ENCODE measurements around the gene GAPT.
"Not testable (repeated sequence)": the region's sequence is repeated elsewhere in the genome, so short reads cannot be mapped to it uniquely, and the experiment has no call there.

GAPT gene

DNA sequence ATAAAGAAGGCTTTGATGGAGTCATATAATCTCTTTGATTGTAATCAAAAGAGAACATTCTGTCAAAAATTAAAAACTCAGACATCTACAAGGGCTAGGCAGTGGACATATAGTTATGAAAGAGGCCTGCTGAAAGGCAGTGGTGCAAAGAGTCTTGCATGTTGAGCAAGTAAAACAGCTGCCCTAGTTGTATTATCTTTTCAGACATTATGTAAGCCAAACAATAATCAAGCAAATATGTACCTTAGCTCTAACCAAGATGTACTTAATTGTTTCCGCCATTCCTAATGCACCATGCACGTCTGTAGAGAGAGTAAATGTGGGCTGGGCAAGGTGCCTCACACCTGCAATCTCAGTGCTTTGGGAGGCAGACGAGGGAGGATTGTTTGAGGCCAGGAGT, 14.3 kb downstream of the GAPT start:
- no peak for DNase-seq (ENCODE audit: low read depth)

DNA sequence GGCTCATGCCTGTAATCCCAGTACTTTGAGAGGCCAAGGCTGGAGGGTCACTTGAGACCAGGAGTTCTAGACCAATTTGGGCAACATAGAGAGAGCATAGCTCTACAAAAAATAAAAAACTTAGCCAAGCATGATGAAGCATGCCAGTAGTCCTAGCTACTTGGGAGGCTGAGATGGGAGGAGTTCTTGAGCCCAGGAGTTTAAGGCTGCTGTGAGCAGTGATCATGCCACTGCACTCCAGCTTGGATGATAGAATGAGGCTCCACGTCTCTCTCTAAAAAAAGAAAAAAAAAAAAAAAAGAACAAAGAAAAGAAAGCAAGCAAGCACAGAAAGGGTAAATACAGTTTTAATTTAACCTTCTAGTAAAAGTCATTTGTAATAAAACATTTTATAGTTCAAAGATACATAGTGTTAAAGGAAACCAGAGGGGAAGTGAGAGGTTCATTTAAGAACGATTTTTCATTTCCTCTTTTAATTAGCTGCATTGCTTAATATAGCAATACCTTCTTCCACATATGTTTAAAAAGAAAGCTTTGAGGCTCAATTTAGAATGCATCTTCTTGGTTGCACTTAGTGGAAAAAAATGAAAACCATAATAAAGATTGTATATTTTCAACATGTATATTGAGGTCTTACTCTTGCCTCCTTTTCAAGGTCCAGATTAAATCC, 14.9 kb downstream of the GAPT start:
- DNase-seq (ENCODE audit: low read depth) = no peak

- no peak for DNase-seq (ENCODE audit: low read depth)
Observed at GRCh38 chr5:58507715-58508114, 16.5 kb downstream of the GAPT start.

GRCh38 chr5:58517198-58517597, 26.0 kb downstream of the GAPT start:
- DNase-seq (ENCODE audit: low read depth) = no peak

DNA sequence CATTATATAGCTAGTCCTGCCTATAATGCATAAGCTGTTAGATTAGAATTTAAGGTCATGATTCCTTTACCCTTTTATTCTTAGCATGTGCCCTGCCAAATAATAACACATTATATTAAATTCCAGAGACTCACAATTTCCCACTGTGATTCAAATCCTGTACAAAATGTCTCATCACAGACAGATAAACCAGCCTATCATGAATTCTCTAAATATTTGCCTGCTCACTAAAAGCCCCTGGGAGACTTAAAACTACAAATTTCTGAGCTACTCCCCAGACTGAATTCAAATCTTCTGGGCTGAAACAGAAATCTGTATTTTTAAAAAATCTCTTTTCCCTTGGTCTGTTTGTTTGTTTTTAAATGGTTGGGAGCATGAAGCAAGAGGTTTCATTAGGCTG, 32.7 kb downstream of the GAPT start:
- DNase-seq (ENCODE audit: low read depth) = no peak

GRCh38 chr5:58524571-58524970, 33.3 kb downstream of the GAPT start:
- DNase-seq (ENCODE audit: low read depth) = no peak

- DNase-seq (ENCODE audit: low read depth) = no peak
Observed at GRCh38 chr5:58530942-58531490, 39.8 kb downstream of the GAPT start.

DNA sequence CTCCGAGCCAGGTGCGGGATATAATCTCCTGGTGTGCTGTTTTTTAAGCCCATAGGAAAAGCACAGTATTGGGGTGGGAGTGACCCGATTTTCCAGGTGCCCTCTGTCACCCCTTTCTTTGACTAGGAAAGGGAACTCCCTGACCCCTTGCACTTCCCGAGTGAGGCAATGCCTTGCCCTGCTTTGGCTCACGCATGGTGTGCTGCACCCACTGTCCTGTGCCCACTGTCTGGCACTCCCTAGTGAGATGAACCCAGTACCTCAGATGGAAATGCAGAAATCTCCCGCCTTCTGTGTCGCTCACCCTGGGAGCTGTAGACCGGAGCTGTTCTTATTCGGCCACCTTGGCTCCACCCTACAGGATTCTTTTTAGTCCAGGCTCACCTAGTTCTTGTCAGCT, 50.7 kb downstream of the GAPT start:
- DNase-seq (ENCODE audit: low read depth) = not testable (repeated sequence)

- no peak for DNase-seq (ENCODE audit: low read depth)
Observed at GRCh38 chr5:58542709-58543108, 51.5 kb downstream of the GAPT start.

- DNase-seq (ENCODE audit: low read depth) = no peak
Observed at GRCh38 chr5:58543723-58544122, 52.5 kb downstream of the GAPT start.

- DNase-seq (ENCODE audit: low read depth) = no peak
Observed at GRCh38 chr5:58544195-58544594, 53.0 kb downstream of the GAPT start.

- no peak for DNase-seq (ENCODE audit: low read depth)
Observed at GRCh38 chr5:58544926-58545325, 53.7 kb downstream of the GAPT start.

DNA sequence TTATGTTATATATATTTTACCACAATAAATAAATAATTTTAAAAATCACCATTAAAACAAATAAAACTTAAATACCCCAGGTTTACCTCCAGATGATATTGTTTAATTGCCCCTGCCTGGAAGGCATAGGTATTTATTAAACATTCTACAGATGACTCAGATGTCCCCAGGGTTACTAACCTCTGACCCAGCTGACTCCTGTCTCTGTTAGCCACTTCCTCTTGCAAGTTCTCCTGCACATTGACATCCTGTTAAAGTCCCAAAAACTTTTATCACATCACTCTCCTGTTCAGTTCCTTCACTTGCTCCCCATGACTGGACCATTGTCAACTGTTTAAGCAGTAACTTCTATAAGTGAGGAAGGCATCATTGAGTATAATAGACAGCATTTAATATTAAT, 54.7 kb downstream of the GAPT start:
- no peak for DNase-seq (ENCODE audit: low read depth)
